ENCODE data around the gene MUC13. TPM values are rescaled to one million over a fixed set of nuclear protein-coding genes. Genes with fewer than 3 reads are reported as not detected.
A peak's percentile ranks its signal among the peaks of the same experiment; 100 is the strongest.

Gene MUC13
- total RNA-seq, 1 experiment from 2014 or later: not detected

GRCh38 chr3:124888482-124889441 is 45.8 kb downstream of the MUC13 start:
- peaks cover 4% of the 10 kb centered on the region for H3K36me3 ChIP-seq (ENCODE audit: insufficient read depth, low read length, poor library complexity, severe bottlenecking)
- no peaks in the 10 kb centered on the region for H3K27me3 ChIP-seq (replicated peaks; ENCODE audit: insufficient read depth, low read depth, low read length, poor library complexity)
- H3K9me3 ChIP-seq (ENCODE audit: low read depth, low read length, poor library complexity, severe bottlenecking): no peaks in the 10 kb centered on the region
- no peak for TF ChIP-seq EZH2 (IDR thresholded peaks at IDR 0.05; ENCODE audit: borderline replicate concordance, low read depth, low read length, poor library complexity, severe bottlenecking)
- TF ChIP-seq, protein P1, sequence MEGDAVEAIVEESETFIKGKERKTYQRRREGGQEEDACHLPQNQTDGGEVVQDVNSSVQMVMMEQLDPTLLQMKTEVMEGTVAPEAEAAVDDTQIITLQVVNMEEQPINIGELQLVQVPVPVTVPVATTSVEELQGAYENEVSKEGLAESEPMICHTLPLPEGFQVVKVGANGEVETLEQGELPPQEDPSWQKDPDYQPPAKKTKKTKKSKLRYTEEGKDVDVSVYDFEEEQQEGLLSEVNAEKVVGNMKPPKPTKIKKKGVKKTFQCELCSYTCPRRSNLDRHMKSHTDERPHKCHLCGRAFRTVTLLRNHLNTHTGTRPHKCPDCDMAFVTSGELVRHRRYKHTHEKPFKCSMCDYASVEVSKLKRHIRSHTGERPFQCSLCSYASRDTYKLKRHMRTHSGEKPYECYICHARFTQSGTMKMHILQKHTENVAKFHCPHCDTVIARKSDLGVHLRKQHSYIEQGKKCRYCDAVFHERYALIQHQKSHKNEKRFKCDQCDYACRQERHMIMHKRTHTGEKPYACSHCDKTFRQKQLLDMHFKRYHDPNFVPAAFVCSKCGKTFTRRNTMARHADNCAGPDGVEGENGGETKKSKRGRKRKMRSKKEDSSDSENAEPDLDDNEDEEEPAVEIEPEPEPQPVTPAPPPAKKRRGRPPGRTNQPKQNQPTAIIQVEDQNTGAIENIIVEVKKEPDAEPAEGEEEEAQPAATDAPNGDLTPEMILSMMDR (conservative IDR thresholded peaks at IDR 0.05; ENCODE audit: low read depth, low read length): no peak
- no peak for DNase-seq (ENCODE audit: low spot score)
- H3K4me1 ChIP-seq (ENCODE audit: insufficient read depth, low read length, poor library complexity, severe bottlenecking): peaks cover 18% of the 10 kb centered on the region
- H3K27ac ChIP-seq (ENCODE audit: low read depth, low read length, poor library complexity, severe bottlenecking): no peak overlapping the region
- POLR2A ChIA-PET (ENCODE audit: low non-redundant PET): interaction anchor here (0.6 kb wide), 1 partner anchor 54 kb away, joined by 3 read pairs; no protein-coding TSS in a partner anchor
- CTCF ChIA-PET: no interaction called here
- H3K4me3 ChIP-seq (ENCODE audit: low read depth, low read length, poor library complexity, severe bottlenecking): no peak overlapping the region
- intact Hi-C loops (cut with micrococcal nuclease; ENCODE audit: unreplicated experiment): loop anchor here (5.0 kb wide), 1 partner anchor 126 kb away; no protein-coding TSS in a partner anchor
- no TSS peak for BruUV-seq (replicated peaks)

DNA sequence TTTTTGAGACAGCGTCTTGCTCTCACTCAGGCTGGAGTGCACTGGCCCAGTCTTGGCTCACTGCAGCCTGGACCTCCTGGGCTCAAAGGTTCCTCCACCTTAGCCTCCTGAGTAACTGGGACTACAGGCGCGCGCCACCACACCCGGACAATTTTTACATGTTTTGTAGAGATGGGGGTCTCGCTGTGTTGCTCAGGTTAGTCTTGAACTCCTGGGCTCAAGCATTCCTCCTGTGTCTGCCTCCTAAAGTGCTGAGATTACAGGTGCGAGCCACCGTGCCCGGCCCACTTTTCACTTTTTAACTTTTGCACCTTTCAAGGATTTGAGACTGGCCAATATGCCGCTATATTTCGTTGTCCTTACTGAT is 46.6 kb downstream of the MUC13 start:
- BruUV-seq (replicated peaks): no TSS peak
- Histone ChIP-seq H3K27ac (ENCODE audit: low read depth, low read length, poor library complexity, severe bottlenecking) (no peak overlapping the region), H3K36me3 (ENCODE audit: insufficient read depth, low read length, poor library complexity, severe bottlenecking) (no peaks in the 10 kb centered on the region), H3K4me3 (ENCODE audit: low read depth, low read length, poor library complexity, severe bottlenecking) (peak overlapping the region; percentile 85), H3K4me1 (ENCODE audit: insufficient read depth, low read length, poor library complexity, severe bottlenecking) (peaks cover 27% of the 10 kb centered on the region), H3K9me3 (ENCODE audit: low read depth, low read length, poor library complexity, severe bottlenecking) (no peaks in the 10 kb centered on the region), H3K27me3 (replicated peaks; ENCODE audit: insufficient read depth, low read depth, low read length, poor library complexity) (no peaks in the 10 kb centered on the region)
- TF ChIP-seq EZH2 (IDR thresholded peaks at IDR 0.05; ENCODE audit: borderline replicate concordance, low read depth, low read length, poor library complexity, severe bottlenecking): no peak
- TF ChIP-seq, protein P1 (conservative IDR thresholded peaks at IDR 0.05; ENCODE audit: low read depth, low read length): no peak
- no peak for DNase-seq (ENCODE audit: low spot score)
- ChIA-PET POLR2A (ENCODE audit: low non-redundant PET) (no interaction called here), CTCF (interaction anchor here (0.6 kb wide), 1 partner anchor 127 kb away, joined by 3 read pairs; no protein-coding TSS in a partner anchor)
- intact Hi-C loops (cut with micrococcal nuclease; ENCODE audit: unreplicated experiment): loop anchor here (5.0 kb wide), 1 partner anchor 126 kb away; no protein-coding TSS in a partner anchor

GRCh38 chr3:124887177-124887931 is 47.2 kb downstream of the MUC13 start, which contains the start of gene ITGB5:
Gene ITGB5 (minus strand): TSS chr3:124887365. CDS start chr3:124887000, 365 bp downstream.
- Histone ChIP-seq H3K27ac (ENCODE audit: low read depth, low read length, poor library complexity, severe bottlenecking) (peak within 1 kb of the TSS; percentile 88), H3K4me1 (ENCODE audit: insufficient read depth, low read length, poor library complexity, severe bottlenecking) (peaks cover 32% of the 10 kb centered on the region), H3K9me3 (ENCODE audit: low read depth, low read length, poor library complexity, severe bottlenecking) (no peaks in the 10 kb centered on the region), H3K27me3 (replicated peaks; ENCODE audit: insufficient read depth, low read depth, low read length, poor library complexity) (no peaks in the 10 kb centered on the region), H3K36me3 (ENCODE audit: insufficient read depth, low read length, poor library complexity, severe bottlenecking) (no peaks in the 10 kb centered on the region), H3K4me3 (ENCODE audit: low read depth, low read length, poor library complexity, severe bottlenecking) (peak within 1 kb of the TSS; percentile 85)
- TF ChIP-seq EZH2 (IDR thresholded peaks at IDR 0.05; ENCODE audit: borderline replicate concordance, low read depth, low read length, poor library complexity, severe bottlenecking): no peak
- TF ChIP-seq, protein P1 (conservative IDR thresholded peaks at IDR 0.05; ENCODE audit: low read depth, low read length): no peak
- BruUV-seq (replicated peaks): no TSS peak
- CTCF ChIA-PET: interaction anchor here (0.6 kb wide), 1 partner anchor 127 kb away, joined by 3 read pairs; no protein-coding TSS in a partner anchor
- intact Hi-C loops (cut with micrococcal nuclease; ENCODE audit: unreplicated experiment): loop anchor here (5.0 kb wide), 1 partner anchor 125 kb away; no protein-coding TSS in a partner anchor
- POLR2A ChIA-PET (ENCODE audit: low non-redundant PET): interaction anchor here (0.6 kb wide), 2 partner anchors 22 to 124 kb away, joined by 3 read pairs; no protein-coding TSS in a partner anchor
- peak; percentile 82 for DNase-seq (ENCODE audit: low spot score)
